Left renal pelvis (tissue), 4 donors: Measurements from ENCODE around the gene SDCBP2. TPM values are rescaled to one million over a fixed set of nuclear protein-coding genes. Genes with fewer than 3 reads are reported as not detected.

Experiments
- DNase-seq, 4 donors: peaks; one replicate each; pipeline ENCODE4 v3.0.0-alpha.2; 2013; ENCODE audit warnings: low read depth in 4 of 4, low spot score in 3 of 4
- polyA plus RNA-seq, 4 donors: library from polyadenylated mRNA; unstranded; fragments of 120-200 nt; gene quantifications; one replicate each; pipeline ENCODE4 v1.2.1, GENCODE V29; 2013; ENCODE audit not compliant: insufficient read length in 4 of 4

Gene SDCBP2
- polyA plus RNA-seq, 4 donors, result 1.4 to 2.8 (median 2.0) TPM

DNA sequence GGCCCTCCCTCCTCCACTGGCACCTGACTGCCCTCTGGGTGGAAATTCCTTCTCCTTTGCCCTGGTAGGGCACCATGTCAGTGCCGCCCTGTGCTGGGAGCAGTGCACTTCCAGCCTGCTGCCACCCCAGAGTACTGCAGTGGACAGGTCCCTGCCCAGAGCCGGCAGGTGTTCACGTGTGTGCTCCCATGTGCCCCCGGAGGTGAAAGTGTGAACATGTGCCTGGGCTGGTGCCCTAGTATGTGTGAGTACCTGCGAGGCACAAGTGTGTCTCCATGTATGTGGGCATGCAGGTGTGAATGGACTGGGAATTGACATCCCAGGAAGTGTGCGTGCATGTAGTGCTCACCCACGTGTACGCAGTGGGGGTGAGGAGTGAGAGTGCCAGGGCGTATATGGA is 29.4 kb downstream of the SDCBP2 start:
- DNase-seq, result no peak

DNA sequence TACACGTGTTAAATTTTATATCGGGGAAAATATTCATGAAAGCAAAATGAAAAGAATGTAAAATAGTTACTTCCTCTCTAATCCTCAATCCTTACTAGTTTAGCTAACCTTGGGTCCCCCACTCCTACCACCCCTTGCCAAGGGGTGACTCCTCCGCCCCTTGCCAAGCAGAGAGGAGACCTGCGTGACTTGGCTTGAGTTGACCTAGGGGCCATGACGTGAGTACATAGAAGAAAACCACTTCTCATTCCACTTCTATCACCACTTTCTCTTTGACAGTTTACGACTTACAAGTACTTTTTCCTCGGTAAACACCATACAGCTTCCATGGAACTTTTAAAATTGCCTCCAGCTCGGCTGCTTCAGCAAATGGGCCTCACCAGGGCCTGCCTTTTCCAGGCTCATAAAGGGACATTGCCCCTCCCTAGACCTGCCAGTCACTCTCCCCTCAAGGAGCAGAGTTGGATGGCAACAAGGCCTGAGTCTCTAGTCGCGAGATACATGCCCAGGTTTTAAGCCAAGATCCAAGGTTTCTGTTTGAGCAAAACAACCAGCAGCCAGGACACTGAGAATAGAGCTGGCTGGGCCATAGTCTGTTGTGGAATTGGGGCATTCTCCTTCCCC is 29.9 kb downstream of the SDCBP2 start:
- no peak for DNase-seq

GRCh38 chr20:1298166-1298565 is 30.8 kb downstream of the SDCBP2 start:
- DNase-seq, result no peak

GRCh38 chr20:1297486-1297885 is 31.5 kb downstream of the SDCBP2 start:
- DNase-seq, result no peak

GRCh38 chr20:1296922-1297321 is 32.0 kb downstream of the SDCBP2 start:
- DNase-seq, result no peak

- no peak for DNase-seq
Observed at GRCh38 chr20:1296117-1296610, 32.8 kb downstream of the SDCBP2 start.

- DNase-seq, result no peak
Observed at GRCh38 chr20:1295276-1295930, 33.5 kb downstream of the SDCBP2 start.

- no peak for DNase-seq
Observed at GRCh38 chr20:1294497-1294896, 34.4 kb downstream of the SDCBP2 start.

- DNase-seq, result no peak
Observed at GRCh38 chr20:1293641-1294379, 35.1 kb downstream of the SDCBP2 start.

GRCh38 chr20:1292620-1293019 is 36.3 kb downstream of the SDCBP2 start:
- DNase-seq, result no peak

GRCh38 chr20:1291191-1291741 is 37.7 kb downstream of the SDCBP2 start:
- no peak for DNase-seq

DNA sequence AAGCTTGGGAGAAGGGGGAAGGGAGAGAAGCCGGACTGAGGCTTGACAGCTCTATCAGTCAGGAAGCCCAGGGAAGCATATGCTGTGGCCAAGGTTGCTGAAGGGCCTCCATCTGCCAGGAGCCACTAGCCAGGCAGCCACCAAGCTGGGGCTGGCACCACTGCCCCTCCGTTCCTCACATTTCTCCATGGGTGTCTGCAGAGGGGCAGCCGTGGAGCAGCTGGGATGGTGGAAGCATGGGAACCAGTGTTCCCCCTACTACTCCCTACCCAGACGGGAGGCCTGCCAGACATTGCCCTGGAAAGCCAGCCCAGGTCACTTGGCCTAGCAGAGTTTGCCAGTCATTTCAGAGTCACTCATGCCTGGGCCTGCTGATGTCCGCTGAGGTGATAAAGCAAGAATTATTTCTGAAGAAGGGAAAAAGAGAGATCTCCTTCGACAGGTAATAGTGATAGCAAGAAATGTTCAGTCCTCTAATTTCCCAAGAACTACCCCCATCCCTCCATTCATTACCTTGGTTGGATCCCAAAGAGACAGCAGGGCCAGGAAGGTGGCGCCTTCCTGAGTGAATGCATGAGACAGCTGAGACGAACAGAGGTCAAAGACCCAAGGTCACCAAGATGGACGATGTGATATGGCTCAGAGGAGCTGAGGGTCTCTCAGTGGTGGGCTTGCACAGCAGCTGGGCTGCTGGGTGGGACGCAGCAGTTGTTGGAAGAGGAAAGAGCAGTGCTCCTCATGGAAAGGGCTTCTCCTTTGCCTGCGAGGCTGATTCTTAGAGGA is 41.0 kb downstream of the SDCBP2 start:
- no peak for DNase-seq

GRCh38 chr20:1287306-1287705 is 41.6 kb downstream of the SDCBP2 start:
- no peak for DNase-seq

GRCh38 chr20:1286267-1287024 is 42.5 kb downstream of the SDCBP2 start:
- DNase-seq, result no peak

DNA sequence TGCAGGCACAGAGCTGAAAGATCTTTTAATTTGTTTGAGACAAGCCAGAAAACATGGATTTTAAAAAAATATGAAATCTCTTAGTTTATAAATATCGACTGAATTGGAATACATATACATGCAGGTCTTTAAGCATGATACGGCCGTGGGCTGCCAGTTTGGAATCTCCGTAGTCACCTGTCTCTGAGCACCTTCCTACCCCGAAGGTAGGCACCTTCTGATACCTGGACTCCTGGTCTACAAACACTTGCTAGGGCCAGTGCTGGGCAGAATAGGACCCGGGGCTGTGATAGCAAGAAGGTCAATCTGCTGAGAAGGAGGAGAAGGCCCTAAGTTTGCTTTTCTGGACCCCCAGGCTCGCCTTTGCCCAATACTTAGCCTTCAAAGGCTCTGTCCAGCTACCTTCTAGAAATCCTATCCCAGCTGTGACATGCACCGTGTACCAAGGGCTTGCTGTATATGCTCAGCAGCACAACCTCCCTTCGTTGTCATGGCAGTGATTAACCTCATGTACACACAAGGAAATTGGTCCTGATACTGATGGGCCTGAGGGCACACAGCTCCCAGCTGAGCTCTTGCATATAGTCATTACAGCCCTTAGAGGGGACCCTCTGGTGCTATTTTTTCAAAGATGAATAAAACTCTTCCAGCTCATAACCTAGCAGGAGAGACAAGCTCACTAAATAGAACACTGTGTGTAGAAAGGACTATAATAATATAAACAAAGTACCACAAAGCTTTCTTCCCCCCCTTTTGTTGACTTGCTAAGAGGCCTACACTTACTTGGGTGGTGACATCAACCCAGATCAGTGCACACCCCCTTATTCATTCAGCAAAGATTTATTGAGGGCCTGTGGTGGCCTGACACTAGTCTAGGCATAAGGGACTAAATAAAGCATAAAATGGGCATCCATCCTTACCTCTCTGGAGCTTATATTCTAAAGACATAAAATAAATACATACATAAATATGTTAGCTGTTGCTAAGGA is 45.1 kb downstream of the SDCBP2 start:
- no peak for DNase-seq

GRCh38 chr20:1282966-1283365 is 46.0 kb downstream of the SDCBP2 start:
- no peak for DNase-seq

GRCh38 chr20:1281279-1282057 is 47.5 kb downstream of the SDCBP2 start:
- no peak for DNase-seq
